ENCODE measurements around the gene FGD5. TPM values are rescaled to one million over a fixed set of nuclear protein-coding genes. Genes with fewer than 3 reads are reported as not detected.

FGD5 gene
- total and polyA plus RNA-seq, 4 donors: 2.5 to 61.6 (median 20.0) TPM

GRCh38 chr3:14820156-14820555 lies 1.4 kb downstream of the FGD5 start:
- H3K36me3 ChIP-seq (ENCODE audit: control insufficient read depth in 1 of 2, insufficient read depth in 2 of 2, low read length in 1 of 2): no peaks in the 10 kb centered on the region
- no peaks in the 10 kb centered on the region for H3K4me1 ChIP-seq (ENCODE audit: control insufficient read depth in 1 of 2, insufficient read depth in 2 of 2, low read length in 2 of 2)
- no peaks in the 10 kb centered on the region for H3K9me3 ChIP-seq (ENCODE audit: control insufficient read depth, low read length)
- no peaks in the 10 kb centered on the region for H3K27me3 ChIP-seq (ENCODE audit: control insufficient read depth in 1 of 2, insufficient read depth in 2 of 2, low read length in 1 of 2)
- intact Hi-C loops (cut with DNase I): no loop called here
- no peak overlapping the region for H3K4me3 ChIP-seq (ENCODE audit: low read length in 2 of 2)
- no peak for DNase-seq
- H3K27ac ChIP-seq (ENCODE audit: low read depth in 1 of 2, low read length in 2 of 2): no peak overlapping the region
- WGBS, 2 donors: 95 to 97% methylated on average over 17 of the region's 17 CpGs
- no peak for ATAC-seq (ENCODE audit: low FRiP score)

- Histone ChIP-seq H3K9me3 (ENCODE audit: control insufficient read depth, low read length) (no peaks in the 10 kb centered on the region), H3K27me3 (ENCODE audit: control insufficient read depth in 1 of 2, insufficient read depth in 2 of 2, low read length in 1 of 2) (no peaks in the 10 kb centered on the region), H3K4me3 (ENCODE audit: low read length in 2 of 2) (no peak overlapping the region), H3K36me3 (ENCODE audit: control insufficient read depth in 1 of 2, insufficient read depth in 2 of 2, low read length in 1 of 2) (no peaks in the 10 kb centered on the region), H3K4me1 (ENCODE audit: control insufficient read depth in 1 of 2, insufficient read depth in 2 of 2, low read length in 2 of 2) (no peaks in the 10 kb centered on the region), H3K27ac (ENCODE audit: low read depth in 1 of 2, low read length in 2 of 2) (no peak overlapping the region)
- intact Hi-C loops (cut with DNase I): no loop called here
- WGBS, 2 donors: 92 to 94% methylated on average over 16 of the region's 16 CpGs
- ATAC-seq (ENCODE audit: low FRiP score) (no peak), DNase-seq (no peak)
These were observed 2.4 kb downstream of the FGD5 start for GRCh38 chr3:14821151-14821550.

- DNase-seq: no peak
- no peak for ATAC-seq (ENCODE audit: low FRiP score)
- intact Hi-C loops (cut with DNase I): no loop called here
- Histone ChIP-seq H3K4me1 (ENCODE audit: control insufficient read depth in 1 of 2, insufficient read depth in 2 of 2, low read length in 2 of 2) (no peaks in the 10 kb centered on the region), H3K27ac (ENCODE audit: low read depth in 1 of 2, low read length in 2 of 2) (no peak overlapping the region), H3K27me3 (ENCODE audit: control insufficient read depth in 1 of 2, insufficient read depth in 2 of 2, low read length in 1 of 2) (no peaks in the 10 kb centered on the region), H3K36me3 (ENCODE audit: control insufficient read depth in 1 of 2, insufficient read depth in 2 of 2, low read length in 1 of 2) (no peaks in the 10 kb centered on the region), H3K9me3 (ENCODE audit: control insufficient read depth, low read length) (no peaks in the 10 kb centered on the region), H3K4me3 (ENCODE audit: low read length in 2 of 2) (no peak overlapping the region)
- 85 to 87% methylated on average over 3 of the region's 3 CpGs for WGBS, 2 donors
These were observed 3.4 kb downstream of the FGD5 start for GRCh38 chr3:14822134-14822533.

- Histone ChIP-seq H3K27ac (ENCODE audit: low read depth in 1 of 2, low read length in 2 of 2) (no peak overlapping the region), H3K4me3 (ENCODE audit: low read length in 2 of 2) (no peak overlapping the region), H3K4me1 (ENCODE audit: control insufficient read depth in 1 of 2, insufficient read depth in 2 of 2, low read length in 2 of 2) (no peaks in the 10 kb centered on the region), H3K36me3 (ENCODE audit: control insufficient read depth in 1 of 2, insufficient read depth in 2 of 2, low read length in 1 of 2) (no peaks in the 10 kb centered on the region), H3K9me3 (ENCODE audit: control insufficient read depth, low read length) (no peaks in the 10 kb centered on the region), H3K27me3 (ENCODE audit: control insufficient read depth in 1 of 2, insufficient read depth in 2 of 2, low read length in 1 of 2) (no peaks in the 10 kb centered on the region)
- DNase-seq: no peak
- 50 to 61% methylated on average over 12 of the region's 12 CpGs for WGBS, 2 donors
- no peak for ATAC-seq (ENCODE audit: low FRiP score)
- intact Hi-C loops (cut with DNase I): no loop called here
These were observed 4.1 kb downstream of the FGD5 start for GRCh38 chr3:14822670-14823390.

GRCh38 chr3:14823393-14823792 lies 4.6 kb downstream of the FGD5 start:
- ATAC-seq (ENCODE audit: low FRiP score) (no peak), DNase-seq (no peak)
- intact Hi-C loops (cut with DNase I): no loop called here
- whole genome bisulfite sequencing, 2 donors: 97 to 98% methylated on average over 2 of the region's 2 CpGs
- H3K27ac ChIP-seq (ENCODE audit: low read depth in 1 of 2, low read length in 2 of 2): no peak overlapping the region
- H3K36me3 ChIP-seq (ENCODE audit: control insufficient read depth in 1 of 2, insufficient read depth in 2 of 2, low read length in 1 of 2): no peaks in the 10 kb centered on the region
- H3K4me1 ChIP-seq (ENCODE audit: control insufficient read depth in 1 of 2, insufficient read depth in 2 of 2, low read length in 2 of 2): no peaks in the 10 kb centered on the region
- H3K9me3 ChIP-seq (ENCODE audit: control insufficient read depth, low read length): no peaks in the 10 kb centered on the region
- no peak overlapping the region for H3K4me3 ChIP-seq (ENCODE audit: low read length in 2 of 2)
- no peaks in the 10 kb centered on the region for H3K27me3 ChIP-seq (ENCODE audit: control insufficient read depth in 1 of 2, insufficient read depth in 2 of 2, low read length in 1 of 2)

GRCh38 chr3:14823910-14824629 lies 5.3 kb downstream of the FGD5 start:
- WGBS, 2 donors: 87 to 89% methylated on average over 13 of the region's 13 CpGs
- no peak overlapping the region for H3K4me3 ChIP-seq (ENCODE audit: low read length in 2 of 2)
- intact Hi-C loops (cut with DNase I): no loop called here

GRCh38 chr3:14824646-14825045 lies 5.9 kb downstream of the FGD5 start:
- ATAC-seq (ENCODE audit: low FRiP score) (no peak), DNase-seq (no peak)
- Histone ChIP-seq H3K27ac (ENCODE audit: low read depth in 1 of 2, low read length in 2 of 2) (no peak overlapping the region), H3K4me3 (ENCODE audit: low read length in 2 of 2) (no peak overlapping the region), H3K36me3 (ENCODE audit: control insufficient read depth in 1 of 2, insufficient read depth in 2 of 2, low read length in 1 of 2) (no peaks in the 10 kb centered on the region), H3K27me3 (ENCODE audit: control insufficient read depth in 1 of 2, insufficient read depth in 2 of 2, low read length in 1 of 2) (no peaks in the 10 kb centered on the region), H3K9me3 (ENCODE audit: control insufficient read depth, low read length) (no peaks in the 10 kb centered on the region), H3K4me1 (ENCODE audit: control insufficient read depth in 1 of 2, insufficient read depth in 2 of 2, low read length in 2 of 2) (no peaks in the 10 kb centered on the region)
- intact Hi-C loops (cut with DNase I): no loop called here
- WGBS, 2 donors: 49 to 50% methylated on average over 2 of the region's 2 CpGs

More at GRCh38 chr3:14823910-14824629, 5.3 kb downstream of the FGD5 start:
- Histone ChIP-seq H3K4me1 (ENCODE audit: control insufficient read depth in 1 of 2, insufficient read depth in 2 of 2, low read length in 2 of 2) (no peaks in the 10 kb centered on the region), H3K27ac (ENCODE audit: low read depth in 1 of 2, low read length in 2 of 2) (no peak overlapping the region), H3K36me3 (ENCODE audit: control insufficient read depth in 1 of 2, insufficient read depth in 2 of 2, low read length in 1 of 2) (no peaks in the 10 kb centered on the region), H3K27me3 (ENCODE audit: control insufficient read depth in 1 of 2, insufficient read depth in 2 of 2, low read length in 1 of 2) (no peaks in the 10 kb centered on the region), H3K9me3 (ENCODE audit: control insufficient read depth, low read length) (no peaks in the 10 kb centered on the region)
- no peak for DNase-seq
- no peak for ATAC-seq (ENCODE audit: low FRiP score)

- intact Hi-C loops (cut with DNase I): no loop called here
- 67 to 73% methylated on average over 4 of the region's 4 CpGs for WGBS, 2 donors
These were observed 7.3 kb downstream of the FGD5 start for GRCh38 chr3:14826069-14826468.

GRCh38 chr3:14827776-14828175 lies 9.0 kb downstream of the FGD5 start:
- Histone ChIP-seq H3K4me3 (ENCODE audit: low read length in 2 of 2) (no peak overlapping the region), H3K27me3 (ENCODE audit: control insufficient read depth in 1 of 2, insufficient read depth in 2 of 2, low read length in 1 of 2) (no peaks in the 10 kb centered on the region), H3K36me3 (ENCODE audit: control insufficient read depth in 1 of 2, insufficient read depth in 2 of 2, low read length in 1 of 2) (no peaks in the 10 kb centered on the region), H3K27ac (ENCODE audit: low read depth in 1 of 2, low read length in 2 of 2) (no peak overlapping the region), H3K4me1 (ENCODE audit: control insufficient read depth in 1 of 2, insufficient read depth in 2 of 2, low read length in 2 of 2) (no peaks in the 10 kb centered on the region), H3K9me3 (ENCODE audit: control insufficient read depth, low read length) (no peaks in the 10 kb centered on the region)
- 67 to 75% methylated on average over 8 of the region's 8 CpGs for WGBS, 2 donors
- intact Hi-C loops (cut with DNase I): no loop called here
- DNase-seq (no peak), ATAC-seq (ENCODE audit: low FRiP score) (no peak)

More at GRCh38 chr3:14826069-14826468, 7.3 kb downstream of the FGD5 start:
- no peak overlapping the region for H3K27ac ChIP-seq (ENCODE audit: low read depth in 1 of 2, low read length in 2 of 2)
- ATAC-seq (ENCODE audit: low FRiP score) (no peak), DNase-seq (no peak)
- no peaks in the 10 kb centered on the region for H3K9me3 ChIP-seq (ENCODE audit: control insufficient read depth, low read length)
- no peaks in the 10 kb centered on the region for H3K4me1 ChIP-seq (ENCODE audit: control insufficient read depth in 1 of 2, insufficient read depth in 2 of 2, low read length in 2 of 2)
- H3K36me3 ChIP-seq (ENCODE audit: control insufficient read depth in 1 of 2, insufficient read depth in 2 of 2, low read length in 1 of 2): no peaks in the 10 kb centered on the region
- no peaks in the 10 kb centered on the region for H3K27me3 ChIP-seq (ENCODE audit: control insufficient read depth in 1 of 2, insufficient read depth in 2 of 2, low read length in 1 of 2)
- no peak overlapping the region for H3K4me3 ChIP-seq (ENCODE audit: low read length in 2 of 2)

All from aorta (tissue), 5 donors.